Type B pancreatic cell (in vitro differentiated cells): ENCODE results near the gene PLXNA2. TPM values are rescaled to one million over a fixed set of nuclear protein-coding genes. Genes with fewer than 3 reads are reported as not detected.
A peak's percentile ranks its signal among the peaks of the same experiment; 100 is the strongest.

Experiments
- DNase-seq: peaks from one replicate; pipeline ENCODE4 v3.0.0; 2021; ENCODE audit warnings: mixed read lengths; ENCODE audit not compliant: unreplicated experiment; ENCODE audit errors: extremely low spot score
- H3K27ac Mint-ChIP-seq: 2 replicates; pipeline ENCODE4 v1.8.0; 2021; ENCODE audit warnings: mild to moderate bottlenecking, mixed read lengths
- H3K27me3 Mint-ChIP-seq: 2 replicates; pipeline ENCODE4 v1.8.0; 2021; ENCODE audit warnings: mixed read lengths
- H3K36me3 Mint-ChIP-seq: 2 replicates; pipeline ENCODE4 v1.8.0; 2021; ENCODE audit warnings: mixed read lengths
- H3K4me1 Mint-ChIP-seq: one replicate; pipeline ENCODE4 v1.8.0; 2021; ENCODE audit warnings: mixed read lengths; ENCODE audit not compliant: unreplicated experiment
- H3K4me3 Mint-ChIP-seq: 2 replicates; pipeline ENCODE4 v1.8.0; 2021; ENCODE audit warnings: mild to moderate bottlenecking, mixed read lengths
- H3K9me3 Mint-ChIP-seq: 2 replicates; pipeline ENCODE4 v1.8.0; 2021; ENCODE audit warnings: mixed read lengths
- long read RNA-seq: library from polyadenylated mRNA; unstranded; transcript quantifications from one replicate; pipeline ENCODE4 v2.0.0, GENCODE V29; 2020
- total RNA-seq: library from RNA; stranded (reverse); gene quantifications from 2 replicates; pipeline ENCODE4 v1.2.1, GENCODE V29; 2021; ENCODE audit warnings: low replicate concordance
- TF ChIP-seq, protein P1 (sequence below): fragments of 200-600 bp; sonication (generic); conservative IDR thresholded peaks from 2 replicates; pipeline ENCODE4 v1.5.0; 2021; ENCODE audit warnings: antibody characterized with exemption, mild to moderate bottlenecking

PLXNA2 gene
- total RNA-seq, result 80.1 and 120 TPM in 2 replicates
- long read RNA-seq, partial matches to known transcripts, result 63 of 94 reads
- long read RNA-seq, other reads (novel, unspliced or antisense), result 27 of 94 reads

DNA sequence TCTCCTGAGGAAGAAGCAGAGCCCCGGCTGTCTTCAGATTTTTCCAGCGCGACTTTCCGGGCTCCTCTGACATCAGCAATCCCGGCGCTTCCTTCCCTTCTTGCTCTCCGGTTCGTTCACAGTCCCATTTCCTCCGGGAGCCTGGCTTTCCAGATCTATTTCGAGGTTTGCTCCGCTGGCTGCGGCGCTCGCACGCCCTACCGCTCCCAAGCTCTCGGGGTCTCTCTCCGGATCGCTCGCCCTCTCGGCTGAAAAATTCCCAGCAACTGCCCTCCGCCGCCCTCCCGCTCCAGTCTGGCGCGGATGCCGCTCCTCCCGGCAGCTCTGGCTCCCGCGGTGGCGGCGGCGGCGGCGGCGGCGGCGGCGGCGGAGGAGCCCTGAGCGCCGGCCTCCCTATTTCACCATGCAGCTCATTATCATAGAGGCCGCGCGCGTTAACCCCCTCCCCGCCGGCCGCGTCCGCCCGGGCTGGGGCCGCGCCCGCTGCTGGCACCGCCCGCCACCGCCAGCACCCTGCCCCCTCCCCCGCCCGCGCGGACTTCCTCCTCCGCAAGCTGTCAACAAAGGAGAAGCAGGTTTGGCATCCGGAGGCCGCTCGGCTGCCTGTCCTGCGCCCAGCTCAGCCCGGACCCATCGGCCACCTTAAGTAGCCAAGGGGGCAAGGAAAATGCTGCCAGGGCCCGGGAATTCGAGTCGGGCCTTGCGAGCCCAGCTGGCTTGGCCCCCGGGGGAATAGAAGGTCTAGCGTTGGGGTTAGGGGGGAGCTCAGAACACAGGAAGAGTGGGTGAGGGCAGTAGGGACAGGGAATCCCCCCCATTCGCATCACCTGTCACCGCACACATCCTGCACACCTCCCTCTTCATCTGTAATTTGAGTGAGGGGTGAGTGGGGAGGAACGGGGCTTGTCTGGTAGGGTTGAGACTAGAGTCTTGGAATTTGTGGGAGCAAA, at the start of gene PLXNA2:
PLXNA2 (minus strand) TSS at position 418 of the 950 bp plus-strand sequence. CDS start 26,462 bp downstream, outside the sequence.
- H3K27ac Mint-ChIP-seq, result peak within 1 kb of the TSS; percentile 71
- peaks cover 48% of the 10 kb centered on the region for H3K4me1 Mint-ChIP-seq
- H3K27me3 Mint-ChIP-seq, result peaks cover 6% of the 10 kb centered on the region
- no peaks in the 10 kb centered on the region for H3K36me3 Mint-ChIP-seq
- H3K4me3 Mint-ChIP-seq, result peak within 1 kb of the TSS; percentile 96
- DNase-seq, result peak; percentile 84
- TF ChIP-seq, protein P1, sequence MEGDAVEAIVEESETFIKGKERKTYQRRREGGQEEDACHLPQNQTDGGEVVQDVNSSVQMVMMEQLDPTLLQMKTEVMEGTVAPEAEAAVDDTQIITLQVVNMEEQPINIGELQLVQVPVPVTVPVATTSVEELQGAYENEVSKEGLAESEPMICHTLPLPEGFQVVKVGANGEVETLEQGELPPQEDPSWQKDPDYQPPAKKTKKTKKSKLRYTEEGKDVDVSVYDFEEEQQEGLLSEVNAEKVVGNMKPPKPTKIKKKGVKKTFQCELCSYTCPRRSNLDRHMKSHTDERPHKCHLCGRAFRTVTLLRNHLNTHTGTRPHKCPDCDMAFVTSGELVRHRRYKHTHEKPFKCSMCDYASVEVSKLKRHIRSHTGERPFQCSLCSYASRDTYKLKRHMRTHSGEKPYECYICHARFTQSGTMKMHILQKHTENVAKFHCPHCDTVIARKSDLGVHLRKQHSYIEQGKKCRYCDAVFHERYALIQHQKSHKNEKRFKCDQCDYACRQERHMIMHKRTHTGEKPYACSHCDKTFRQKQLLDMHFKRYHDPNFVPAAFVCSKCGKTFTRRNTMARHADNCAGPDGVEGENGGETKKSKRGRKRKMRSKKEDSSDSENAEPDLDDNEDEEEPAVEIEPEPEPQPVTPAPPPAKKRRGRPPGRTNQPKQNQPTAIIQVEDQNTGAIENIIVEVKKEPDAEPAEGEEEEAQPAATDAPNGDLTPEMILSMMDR, result no peak
- H3K9me3 Mint-ChIP-seq, result no peaks in the 10 kb centered on the region

DNA sequence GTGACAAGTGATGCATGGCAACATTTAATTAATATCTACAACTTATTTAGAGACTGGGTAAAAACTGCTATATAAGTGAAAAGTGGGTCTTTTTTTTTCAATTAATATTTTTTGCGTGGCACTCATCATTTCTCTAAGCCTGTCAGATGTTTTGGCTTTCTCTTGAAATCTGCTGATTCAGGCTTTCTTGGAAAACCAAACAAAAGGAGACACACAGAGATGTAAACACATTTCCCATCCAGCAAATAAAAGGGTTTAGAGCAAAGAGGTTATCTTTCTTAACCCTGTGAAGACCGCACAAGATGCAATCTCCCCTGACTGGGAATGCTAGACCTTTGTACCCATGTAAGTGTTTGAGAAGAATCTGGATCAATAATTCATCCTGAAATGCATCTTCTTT, 48.7 kb upstream of the PLXNA2 start:
- H3K4me1 Mint-ChIP-seq, result no peaks in the 10 kb centered on the region
- no peaks in the 10 kb centered on the region for H3K9me3 Mint-ChIP-seq
- peaks cover 18% of the 10 kb centered on the region for H3K27me3 Mint-ChIP-seq
- DNase-seq, result no peak
- H3K36me3 Mint-ChIP-seq, result no peaks in the 10 kb centered on the region
- no peak overlapping the region for H3K27ac Mint-ChIP-seq
- TF ChIP-seq, protein P1, result no peak
- no peak overlapping the region for H3K4me3 Mint-ChIP-seq

DNA sequence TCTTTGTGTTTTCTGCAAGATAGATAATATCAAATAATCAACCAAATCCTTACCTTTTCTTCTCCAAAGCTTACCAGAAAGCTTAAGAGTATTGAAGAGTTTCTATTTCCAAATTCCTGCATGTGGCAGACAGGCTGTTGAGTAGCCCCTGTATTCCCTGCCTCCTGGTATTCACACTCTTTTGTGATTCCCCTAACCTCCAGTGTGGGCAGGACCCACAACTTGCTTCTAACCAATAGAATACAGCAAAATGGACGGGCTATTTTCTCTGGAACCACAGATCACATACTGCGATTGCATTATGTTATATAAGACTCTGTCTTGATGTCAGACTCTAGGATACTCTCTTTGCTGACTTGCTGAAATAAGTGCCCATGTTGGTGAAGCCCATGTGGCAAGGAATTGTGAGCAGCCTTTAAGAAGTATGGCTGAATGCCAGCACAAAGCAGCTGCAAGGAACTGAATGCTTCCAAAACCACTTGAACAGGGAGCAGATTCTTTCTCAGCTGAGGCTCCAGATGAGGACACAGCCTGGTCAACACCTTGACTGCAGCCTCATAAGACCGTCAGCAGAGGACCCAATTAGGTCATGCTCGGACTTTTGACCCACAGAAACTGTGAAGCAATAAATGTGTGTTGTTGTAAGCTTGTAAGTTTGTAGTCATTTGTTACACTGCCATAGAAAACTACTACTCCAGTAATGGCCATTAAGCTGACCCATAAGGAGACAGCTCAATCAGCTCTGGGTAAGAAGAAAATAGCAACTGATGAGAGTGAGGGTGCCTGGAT, 47.9 kb upstream of the PLXNA2 start:
- Mint-ChIP-seq H3K4me1 (no peaks in the 10 kb centered on the region), H3K27ac (no peak overlapping the region), H3K36me3 (no peaks in the 10 kb centered on the region), H3K4me3 (no peak overlapping the region), H3K27me3 (peaks cover 18% of the 10 kb centered on the region), H3K9me3 (no peaks in the 10 kb centered on the region)
- TF ChIP-seq, protein P1, result no peak
- no peak for DNase-seq

GRCh38 chr1:208291129-208291528, 46.9 kb upstream of the PLXNA2 start:
- H3K36me3 Mint-ChIP-seq, result no peaks in the 10 kb centered on the region
- H3K4me1 Mint-ChIP-seq, result no peaks in the 10 kb centered on the region
- no peak overlapping the region for H3K27ac Mint-ChIP-seq
- peaks cover 18% of the 10 kb centered on the region for H3K27me3 Mint-ChIP-seq
- DNase-seq, result no peak
- H3K9me3 Mint-ChIP-seq, result no peaks in the 10 kb centered on the region
- TF ChIP-seq, protein P1, result no peak
- H3K4me3 Mint-ChIP-seq, result no peak overlapping the region

- Mint-ChIP-seq H3K27me3 (peaks cover 16% of the 10 kb centered on the region), H3K9me3 (no peaks in the 10 kb centered on the region), H3K4me1 (no peaks in the 10 kb centered on the region), H3K27ac (no peak overlapping the region), H3K4me3 (no peak overlapping the region), H3K36me3 (no peaks in the 10 kb centered on the region)
- TF ChIP-seq, protein P1, result no peak
- no peak for DNase-seq
These were observed 45.5 kb upstream of the PLXNA2 start for GRCh38 chr1:208289716-208290115.
